Upper lobe of left lung (tissue), 4 donors: ENCODE results near the gene TFF1.

Source experiments
- CTCF ChIP-seq, 6 experiments: fragments of 450-650 bp in 4 of 6; fragments of 200-600 bp in 2 of 6; sonication (generic) in 2 of 6; IDR thresholded peaks; one replicate each; pipeline ENCODE4 v1.5.1; 2016 to 2019; ENCODE audit warnings: antibody characterized with exemption in 6 of 6
- EP300 ChIP-seq, 4 donors: sonication (generic); formaldehyde crosslinking; IDR thresholded peaks; one replicate each; pipeline ENCODE4 v1.5.1; 2017; ENCODE audit warnings: antibody characterized with exemption in 4 of 4, control low read depth in 2 of 4
- POLR2A ChIP-seq, 4 donors: fragments of 450-650 bp; IDR thresholded peaks; one replicate each; pipeline ENCODE4 v1.5.1; 2016 to 2017; ENCODE audit warnings: antibody characterized with exemption in 4 of 4, mild to moderate bottlenecking in 2 of 4
- POLR2AphosphoS5 ChIP-seq, 2 donors: sonication (generic); formaldehyde crosslinking; IDR thresholded peaks; one replicate each; pipeline ENCODE4 v1.5.1; 2017; ENCODE audit warnings: antibody characterized with exemption in 2 of 2

GRCh38 chr21:42343963-42344510 lies 22.3 kb downstream of the TFF1 start:
- TF ChIP-seq CTCF (IDR thresholded peaks at IDR 0.05) = no peak
- TF ChIP-seq POLR2A (IDR thresholded peaks at IDR 0.05) = no peak
- no peak for TF ChIP-seq EP300 (IDR thresholded peaks at IDR 0.05)
- TF ChIP-seq POLR2AphosphoS5 (IDR thresholded peaks at IDR 0.05) = no peak
